HG02870 (cell line): ENCODE measurements around the gene KCNQ5.
"Not testable (repeated sequence)": the region's sequence is repeated elsewhere in the genome, so short reads cannot be mapped to it uniquely, and the experiment has no call there.

Experiments
- ATAC-seq: cut with Tn5 transposase; IDR thresholded peaks from one replicate; pipeline ENCODE4 v1.9.1; 2021; ENCODE audit warnings: mild to moderate bottlenecking, moderate library complexity; ENCODE audit not compliant: unreplicated experiment

The KCNQ5 gene

GRCh38 chr6:73156793-73157767 is 535.2 kb downstream of the KCNQ5 start:
- no peak for ATAC-seq

DNA sequence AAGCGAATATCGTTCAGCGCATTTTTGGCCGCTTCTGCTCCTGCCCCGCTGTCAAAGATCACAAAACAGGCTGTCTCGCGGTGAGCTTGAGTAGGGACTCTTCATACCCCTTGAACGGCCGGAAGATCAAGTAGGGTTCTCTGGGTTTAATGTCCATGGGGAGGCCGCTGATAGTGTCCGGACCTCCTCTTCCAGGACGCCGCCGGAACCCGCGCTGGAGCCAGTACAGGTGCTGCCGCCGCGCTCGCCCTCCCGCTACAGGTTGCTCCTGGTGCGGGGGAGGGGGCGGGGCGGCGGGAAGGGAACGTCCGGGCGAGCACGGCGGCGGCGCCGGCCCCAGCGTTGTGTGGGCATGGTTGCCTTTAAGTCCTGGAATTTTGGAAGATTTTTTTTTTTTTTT is 536.0 kb downstream of the KCNQ5 start:
- no peak for ATAC-seq

- no peak for ATAC-seq
Measured at GRCh38 chr6:73169111-73169510, 547.2 kb downstream of the KCNQ5 start.

DNA sequence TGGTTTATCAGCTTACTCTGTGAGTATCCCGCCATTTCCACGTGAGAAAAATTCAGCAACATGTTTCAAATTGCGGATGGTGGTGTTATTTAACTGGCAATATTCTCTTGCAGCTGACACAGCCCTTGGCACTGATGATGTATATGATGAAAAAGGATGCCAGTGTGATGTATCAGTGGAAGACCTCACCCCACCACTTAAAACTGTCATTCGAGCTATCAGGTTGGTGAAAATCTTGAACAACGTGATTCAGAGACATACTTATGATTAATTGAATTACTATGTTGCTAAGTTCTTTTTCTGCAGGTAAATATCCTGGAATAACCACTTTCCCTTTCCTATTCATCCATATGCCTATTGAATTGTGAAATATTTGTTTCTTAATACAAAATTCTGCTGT is 547.8 kb downstream of the KCNQ5 start:
- no peak for ATAC-seq

DNA sequence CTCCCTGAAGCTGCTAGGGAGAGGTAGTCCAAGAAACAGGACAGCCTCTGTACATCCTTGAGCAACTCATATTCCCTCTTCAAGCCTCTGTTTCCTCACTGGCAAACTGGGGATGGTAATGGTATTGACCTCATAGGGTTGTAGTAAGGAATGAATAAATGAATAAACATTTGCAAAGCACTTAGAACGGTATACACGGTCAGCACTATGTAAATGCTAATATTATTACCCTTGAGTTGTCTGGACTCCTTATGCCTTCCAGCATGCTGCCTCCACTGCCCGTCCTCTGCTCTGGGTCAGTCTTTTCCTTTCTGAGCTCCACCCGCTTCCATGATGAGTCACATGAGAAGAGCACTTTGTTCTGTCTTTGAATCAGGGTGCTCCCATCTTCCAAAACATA is 552.8 kb downstream of the KCNQ5 start:
- ATAC-seq = no peak

GRCh38 chr6:73176057-73176456 is 554.2 kb downstream of the KCNQ5 start:
- no peak for ATAC-seq

DNA sequence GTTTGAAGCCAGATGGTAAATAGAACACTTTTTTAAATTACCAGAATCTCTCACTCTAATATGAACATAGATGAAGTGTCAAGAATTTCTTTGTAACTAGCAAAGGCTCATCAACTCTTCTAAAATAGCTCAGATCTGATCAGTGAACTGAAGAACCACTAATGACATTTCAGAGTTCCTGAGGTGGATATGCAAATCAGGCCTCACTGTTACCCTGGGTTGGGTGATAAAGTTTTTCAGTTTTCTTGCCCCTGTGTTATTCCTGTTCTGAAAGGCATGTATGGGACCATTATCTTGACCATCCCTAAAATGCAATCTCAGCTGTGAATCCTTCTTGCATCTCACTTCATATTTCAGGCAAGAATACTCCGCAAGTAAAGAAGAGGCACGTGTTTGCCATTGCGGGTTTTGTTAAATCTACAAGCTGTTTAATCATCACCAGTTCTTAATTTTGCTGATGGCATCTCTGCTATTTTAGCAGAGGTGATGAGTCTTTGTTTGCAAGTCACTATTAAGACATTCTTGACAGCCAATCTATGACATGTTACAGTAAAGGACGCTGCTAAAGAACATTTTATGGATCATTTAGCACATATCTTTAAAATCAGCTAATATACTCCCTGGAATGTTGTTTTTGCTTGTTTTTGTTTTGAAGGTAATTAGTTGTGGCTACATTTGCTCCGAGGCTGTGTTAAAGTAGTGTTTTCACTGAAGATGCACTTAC is 555.5 kb downstream of the KCNQ5 start:
- ATAC-seq = peak; percentile 57

GRCh38 chr6:73180076-73180738 is 558.3 kb downstream of the KCNQ5 start:
- ATAC-seq = no peak

DNA sequence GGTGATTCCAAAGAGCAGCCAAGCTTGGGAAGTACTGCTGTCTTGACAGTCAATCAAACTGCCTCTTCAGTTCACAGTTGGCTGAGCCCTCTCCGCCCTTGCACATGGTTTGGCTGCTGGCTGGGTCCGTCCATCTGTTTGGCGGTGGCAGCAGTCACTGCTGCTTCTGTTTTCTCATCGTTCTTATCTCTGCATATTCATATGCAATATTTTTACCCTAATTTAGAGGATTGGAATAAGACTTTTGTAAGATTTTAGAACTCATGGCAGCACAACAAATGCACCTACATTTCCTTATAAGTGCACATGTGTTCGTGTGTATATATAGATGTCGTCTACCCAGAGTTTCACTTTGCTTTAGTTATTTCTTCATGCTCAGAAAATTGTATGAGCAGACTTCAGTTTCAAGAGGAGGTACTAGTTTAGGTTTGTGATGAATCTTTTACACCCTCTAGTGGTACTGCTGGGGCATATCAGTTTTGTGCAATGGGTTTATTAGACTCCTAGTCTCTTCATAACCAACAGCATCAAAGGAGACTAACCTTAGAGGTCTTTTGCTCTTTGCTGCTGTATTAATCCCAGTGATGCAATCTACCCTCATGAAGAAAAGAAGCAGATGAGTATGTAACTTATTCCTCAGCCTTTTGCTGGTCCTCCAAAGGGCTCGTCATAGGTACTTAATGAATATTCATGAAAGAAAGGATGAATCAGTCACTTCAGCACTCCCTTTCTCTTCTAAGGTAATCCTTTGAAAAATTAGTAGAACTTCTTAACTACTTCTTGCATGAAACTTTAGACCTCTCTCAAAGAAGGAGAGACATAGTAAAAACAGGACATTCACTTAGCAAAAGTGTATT is 559.1 kb downstream of the KCNQ5 start:
- peak; percentile 74 for ATAC-seq

- peak; percentile 74 for ATAC-seq
Measured at GRCh38 chr6:73182021-73182607, 560.2 kb downstream of the KCNQ5 start.

DNA sequence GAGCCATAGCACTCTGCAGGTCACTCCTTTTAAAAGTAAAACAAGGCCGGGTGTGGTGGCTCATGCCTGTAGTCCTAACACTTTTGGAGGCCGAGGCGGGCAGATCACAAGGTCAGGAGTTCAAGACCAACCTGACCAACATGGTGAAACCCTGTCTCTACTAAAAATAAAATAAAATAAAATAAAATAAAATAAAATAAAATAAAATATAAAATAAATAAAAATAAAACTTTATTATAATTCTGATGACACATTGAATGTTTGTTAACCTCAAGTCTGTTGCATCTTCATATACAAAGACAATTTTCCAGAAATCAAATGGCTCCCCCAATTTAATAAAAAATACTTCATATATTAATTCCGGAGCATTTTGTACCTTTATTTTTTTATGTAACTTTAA is 571.4 kb downstream of the KCNQ5 start:
- ATAC-seq = not testable (repeated sequence)

- ATAC-seq = no peak
Measured at GRCh38 chr6:73194744-73195143, 572.9 kb downstream of the KCNQ5 start.

DNA sequence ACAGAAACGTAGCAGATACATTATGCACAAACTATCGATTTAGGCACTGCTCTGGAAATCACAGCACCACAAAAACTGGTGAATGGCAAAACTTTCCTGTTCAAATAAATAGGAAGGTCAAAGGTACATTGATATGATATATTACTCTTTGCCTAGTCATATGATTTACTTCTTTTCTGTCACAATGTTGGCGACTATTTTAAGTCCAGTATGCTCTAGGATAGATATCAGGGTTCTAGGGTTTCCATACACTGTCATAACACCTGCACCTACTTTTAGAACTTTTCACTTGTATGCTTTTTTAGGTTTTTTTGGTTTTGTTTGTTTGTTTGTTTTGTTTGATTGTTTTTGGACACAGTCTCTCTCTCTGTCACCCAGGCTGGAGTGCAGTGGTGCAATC is 578.4 kb downstream of the KCNQ5 start:
- no peak for ATAC-seq

GRCh38 chr6:73200735-73201134 is 578.9 kb downstream of the KCNQ5 start:
- ATAC-seq = no peak

DNA sequence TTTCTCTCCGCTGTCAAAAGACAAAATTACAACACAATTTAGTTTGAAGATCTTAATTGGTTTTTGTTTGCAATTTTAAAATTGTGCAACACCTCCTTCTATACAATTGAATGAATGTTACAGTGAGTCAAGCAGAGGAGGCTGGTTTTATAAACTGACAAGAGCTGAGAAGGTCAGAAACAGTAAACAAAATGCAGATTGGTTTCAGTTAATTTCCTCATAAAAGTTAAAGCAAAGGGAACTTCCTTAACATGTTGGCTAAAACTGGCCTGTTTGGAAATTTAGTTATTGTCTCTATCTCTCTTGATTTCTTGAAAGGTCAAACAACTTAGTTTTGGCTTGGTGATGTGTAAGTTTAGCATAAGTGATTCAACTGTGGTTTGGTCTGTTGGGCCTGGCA is 581.2 kb downstream of the KCNQ5 start:
- no peak for ATAC-seq

DNA sequence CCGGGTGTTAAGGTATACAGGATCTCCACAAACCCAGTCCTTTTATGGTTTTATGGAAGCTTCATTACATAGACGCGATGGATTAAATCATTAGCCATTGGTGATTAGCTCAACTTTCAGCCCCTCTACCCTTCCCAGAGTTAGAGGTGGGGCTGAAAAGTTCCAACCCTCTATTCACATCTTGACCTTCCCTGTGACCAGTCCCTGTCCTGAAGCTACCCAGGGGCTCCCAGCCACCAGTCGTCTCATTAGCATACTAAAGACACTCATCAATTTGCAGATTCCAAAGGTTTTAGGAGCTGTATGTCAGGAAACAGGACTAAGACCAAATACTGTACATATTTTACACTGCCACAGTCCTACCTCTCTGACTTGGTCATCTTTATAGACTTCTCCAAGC is 582.4 kb downstream of the KCNQ5 start:
- no peak for ATAC-seq

DNA sequence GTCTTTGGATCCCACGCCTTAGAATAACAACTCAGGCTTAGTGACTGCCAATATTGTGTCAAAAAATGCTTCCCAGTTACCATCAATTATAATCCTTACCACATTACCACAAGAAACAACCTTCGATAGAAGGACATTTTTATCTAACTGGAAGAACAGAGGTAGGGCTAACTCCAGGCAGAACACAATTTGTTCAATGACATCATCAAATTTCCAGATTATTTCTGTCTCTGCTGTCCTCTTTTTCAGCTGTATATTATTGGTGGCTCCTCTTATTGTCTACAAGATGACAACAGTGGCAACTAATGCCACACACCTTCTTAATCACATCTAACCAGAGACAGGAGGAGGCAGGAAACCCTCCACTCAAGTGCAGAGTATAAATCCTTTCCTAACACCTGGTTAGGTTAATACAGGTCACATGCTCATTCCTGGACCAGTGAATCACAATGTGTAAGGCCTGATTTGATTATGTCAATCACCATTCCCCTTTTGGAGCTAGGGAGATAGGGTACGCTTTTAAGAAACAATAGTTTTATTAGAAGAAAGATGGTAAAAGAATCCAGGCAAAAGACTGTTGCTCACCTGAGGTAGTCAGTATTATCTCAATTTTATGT is 585.5 kb downstream of the KCNQ5 start:
- ATAC-seq = no peak

GRCh38 chr6:73209117-73209516 is 587.3 kb downstream of the KCNQ5 start:
- ATAC-seq = no peak

- ATAC-seq = no peak
Measured at GRCh38 chr6:73216859-73217258, 595.0 kb downstream of the KCNQ5 start.

DNA sequence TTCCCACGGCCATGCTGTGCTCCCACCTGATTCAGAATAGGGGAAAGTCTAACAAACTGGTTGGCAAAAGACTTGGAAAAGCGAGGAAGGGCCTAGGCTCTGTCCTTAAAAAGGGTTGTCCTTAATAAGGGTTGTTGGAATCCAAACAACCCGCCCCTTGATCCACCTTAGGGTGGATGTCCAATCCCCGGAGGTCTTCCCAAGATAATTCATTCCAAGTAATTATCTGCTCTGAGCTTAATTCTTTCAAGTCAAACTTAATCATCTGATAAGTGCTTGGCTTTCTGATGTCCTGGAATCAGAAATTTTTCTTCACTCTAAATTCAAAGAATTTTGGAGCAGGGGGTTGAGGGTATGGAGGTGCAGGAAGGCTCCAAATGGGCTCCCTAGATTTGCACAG is 603.5 kb downstream of the KCNQ5 start, which contains the start of gene KHDC1L:
Gene KHDC1L, minus strand, starts transcription at position 101 of the 400 bp plus-strand sequence. Its CDS starts 88 bp downstream, at position 13.
- ATAC-seq = no peak
